SIG-M5 treated with dmso at 0.1 percent for 504 hours (cell line): ENCODE data around the gene CCDC102A.

Experiments
- DNase-seq: peaks from one replicate; lab custom pipeline; 2025; ENCODE audit not compliant: unreplicated experiment; lab: John Stamatoyannopoulos, UW

CCDC102A gene

GRCh38 chr16:57537581-57538234 lies 1.3 kb upstream of the CCDC102A start:
- no peak for DNase-seq

- no peak for DNase-seq
These were observed 779 bp upstream of the CCDC102A start for GRCh38 chr16:57537194-57537505.

GRCh38 chr16:57535680-57536305 lies 578 bp downstream of the CCDC102A start:
- no peak for DNase-seq

- DNase-seq: no peak
These were observed 1.3 kb downstream of the CCDC102A start for GRCh38 chr16:57534881-57535658.

- no peak for DNase-seq
These were observed 2.0 kb downstream of the CCDC102A start for GRCh38 chr16:57534337-57534880.

- DNase-seq: no peak
These were observed 2.7 kb downstream of the CCDC102A start for GRCh38 chr16:57533431-57534336.

GRCh38 chr16:57532266-57532625 lies 4.1 kb downstream of the CCDC102A start:
- DNase-seq: no peak

- no peak for DNase-seq
These were observed 4.6 kb downstream of the CCDC102A start for GRCh38 chr16:57531635-57532265.

GRCh38 chr16:57531253-57531575 lies 5.2 kb downstream of the CCDC102A start:
- DNase-seq: no peak

- no peak for DNase-seq
These were observed 5.7 kb downstream of the CCDC102A start for GRCh38 chr16:57530522-57531252.

GRCh38 chr16:57530104-57530521 lies 6.3 kb downstream of the CCDC102A start:
- no peak for DNase-seq

GRCh38 chr16:57529391-57530103 lies 6.8 kb downstream of the CCDC102A start:
- DNase-seq: no peak

- DNase-seq: no peak
These were observed 7.6 kb downstream of the CCDC102A start for GRCh38 chr16:57528499-57529390.

GRCh38 chr16:57527610-57528360 lies 8.6 kb downstream of the CCDC102A start:
- no peak for DNase-seq

GRCh38 chr16:57527027-57527426 lies 9.3 kb downstream of the CCDC102A start:
- DNase-seq: no peak

- DNase-seq: no peak
These were observed 9.9 kb downstream of the CCDC102A start for GRCh38 chr16:57526498-57526897.

- no peak for DNase-seq
These were observed 10.6 kb downstream of the CCDC102A start for GRCh38 chr16:57525761-57526160.

- DNase-seq: no peak
These were observed 13.4 kb downstream of the CCDC102A start for GRCh38 chr16:57522960-57523359.
